Neural cell (in vitro differentiated cells): Measurements from ENCODE around the gene PROK1.
"Not testable (repeated sequence)": the region's sequence is repeated elsewhere in the genome, so short reads cannot be mapped to it uniquely, and the experiment has no call there.

Experiments
- CTCF ChIP-seq: fragments of 450-650 bp; IDR thresholded peaks from 2 replicates; pipeline ENCODE4 v1.5.1; 2014; ENCODE audit warnings: antibody characterized with exemption, mild to moderate bottlenecking, moderate library complexity; ENCODE audit not compliant: poor library complexity, severe bottlenecking
- EZH2 ChIP-seq: fragments of 200-600, 300-800 bp; shearing (Covaris generic), sonication (generic); IDR thresholded peaks from 2 replicates; pipeline ENCODE4 v1.6.1; 2014; ENCODE audit warnings: antibody characterized with exemption, low read length, borderline replicate concordance, mild to moderate bottlenecking; ENCODE audit not compliant: insufficient read depth, poor library complexity, severe bottlenecking
- MXI1 ChIP-seq: fragments of 450-650 bp; conservative IDR thresholded peaks from 2 replicates; pipeline ENCODE4 v1.6.1; 2014; ENCODE audit warnings: antibody characterized with exemption, mild to moderate bottlenecking; ENCODE audit not compliant: poor library complexity, severe bottlenecking
- POLR2AphosphoS5 ChIP-seq: IDR thresholded peaks from 2 replicates; pipeline ENCODE4 v1.6.1; 2012
- RAD21 ChIP-seq: fragments of 450-650 bp; conservative IDR thresholded peaks from 2 replicates; pipeline ENCODE4 v1.6.1; 2014; ENCODE audit warnings: antibody characterized with exemption, mild to moderate bottlenecking, moderate library complexity
- REST ChIP-seq: IDR thresholded peaks from 2 replicates; pipeline ENCODE4 v1.6.1; 2012; ENCODE audit warnings: borderline replicate concordance

- not testable (repeated sequence) for TF ChIP-seq CTCF, POLR2AphosphoS5, RAD21, REST, EZH2, MXI1
Observed at GRCh38 chr1:110439873-110440272, 11.1 kb upstream of the PROK1 start.
